PC-9 (cell line): Measurements from ENCODE around the gene FRMPD2. TPM values are rescaled to one million over a fixed set of nuclear protein-coding genes. Genes with fewer than 3 reads are reported as not detected.
A peak's percentile ranks its signal among the peaks of the same experiment; 100 is the strongest.

Experiments used
- Bru-seq: library from RNA; stranded (reverse); fragments of 400-500 nt; gene quantifications from one replicate; lab custom pipeline; 2021; lab: Mats Ljungman, UMichigan
- BruChase-seq, 2 experiments: library from RNA; stranded (reverse); fragments of 400-500 nt; gene quantifications; one replicate each; lab custom pipeline; 2021; lab: Mats Ljungman, UMichigan
- BruUV-seq: library from RNA; stranded (reverse); fragments of 400-500 nt; replicated peaks from 2 replicates; lab custom pipeline; 2021; lab: Mats Ljungman, UMichigan
- CTCF ChIA-PET: fragments of 300-600 bp; sonication (Branson Sonifier 250); formaldehyde crosslinking; loops from one replicate; lab custom pipeline; 2022; ENCODE audit warnings: antibody characterized with exemption; lab: Charles Lee
- POLR2A ChIA-PET: fragments of 300-600 bp; sonication (Branson Sonifier 250); formaldehyde crosslinking; loops from one replicate; lab custom pipeline; 2022; ENCODE audit warnings: antibody characterized with exemption; ENCODE audit not compliant: unreplicated experiment; lab: Charles Lee
- DNase-seq, 2 experiments: peaks; one replicate each; pipeline versions ENCODE4 v3.0.0 to v3.0.0-alpha.2; 2015 to 2022; ENCODE audit warnings: mixed read lengths in 1 of 2
- H2AFZ ChIP-seq: fragments of 200-600 bp; sonication (generic); 2 replicates; pipeline ENCODE4 v1.8.1; 2017; ENCODE audit warnings: antibody characterized with exemption
- H3F3A ChIP-seq: fragments of 200-600 bp; sonication (generic); 2 replicates; pipeline ENCODE4 v1.8.1; 2017; ENCODE audit warnings: antibody characterized with exemption, mild to moderate bottlenecking, low read depth; ENCODE audit not compliant: insufficient read depth
- H3K27ac ChIP-seq: fragments of 200-600 bp; sonication (generic); 2 replicates; pipeline ENCODE4 v1.6.1; 2016; ENCODE audit warnings: mixed run types
- H3K27me3 ChIP-seq: fragments of 200-600 bp; sonication (generic); 2 replicates; pipeline ENCODE4 v1.6.1; 2016; ENCODE audit warnings: low read depth, mixed run types; ENCODE audit not compliant: insufficient read depth
- H3K36me3 ChIP-seq: fragments of 200-600 bp; sonication (generic); 2 replicates; pipeline ENCODE4 v1.6.1; 2016; ENCODE audit warnings: low read depth, mixed run types
- H3K4me1 ChIP-seq: fragments of 200-600 bp; sonication (generic); replicated peaks from 2 replicates; pipeline ENCODE4 v1.6.1; 2016; ENCODE audit warnings: mixed run types; ENCODE audit not compliant: insufficient read depth
- H3K4me2 ChIP-seq: fragments of 200-600 bp; sonication (generic); 2 replicates; pipeline ENCODE4 v1.6.1; 2017; ENCODE audit warnings: mixed run types
- H3K4me3 ChIP-seq: fragments of 200-600 bp; sonication (generic); 2 replicates; pipeline ENCODE4 v1.6.1; 2016; ENCODE audit warnings: mixed run types
- H3K79me2 ChIP-seq: fragments of 200-600 bp; sonication (generic); 2 replicates; pipeline ENCODE4 v1.6.1; 2017; ENCODE audit warnings: low read depth, mixed run types
- H3K9me2 ChIP-seq: fragments of 200-600 bp; sonication (generic); 2 replicates; pipeline ENCODE4 v1.8.1; 2017; ENCODE audit warnings: mild to moderate bottlenecking; ENCODE audit not compliant: insufficient read depth
- H3K9me3 ChIP-seq: fragments of 200-600 bp; sonication (generic); 2 replicates; pipeline ENCODE4 v1.8.1; 2016; ENCODE audit warnings: low read depth; ENCODE audit not compliant: insufficient read depth
- H4K20me1 ChIP-seq: fragments of 200-600 bp; sonication (generic); 2 replicates; pipeline ENCODE4 v1.8.1; 2017; ENCODE audit not compliant: insufficient read depth
- CTCF ChIP-seq: fragments of 200-600 bp; sonication (generic); conservative IDR thresholded peaks from 2 replicates; pipeline ENCODE4 v1.6.1; 2017; ENCODE audit warnings: mixed run types, antibody characterized with exemption, mild to moderate bottlenecking, moderate library complexity
- EZH2 ChIP-seq: fragments of 200-600 bp; sonication (generic); IDR thresholded peaks from 2 replicates; pipeline ENCODE4 v1.8.0; 2017; ENCODE audit warnings: antibody characterized with exemption, low read depth
- intact Hi-C: fragments of 100-400 bp; cut with micrococcal nuclease; formaldehyde crosslinking; loops from one replicate; pipeline ENCODE4 v1.10.0; 2022; ENCODE audit not compliant: unreplicated experiment
- long read RNA-seq: library from polyadenylated mRNA; stranded (forward); transcript quantifications from one replicate; pipeline ENCODE4 v2.0.0, GENCODE V29; 2022
- total RNA-seq: library from RNA; stranded (reverse); gene quantifications from 2 replicates; pipeline ENCODE4 v1.2.3, GENCODE V29; 2021

The FRMPD2 gene
- total RNA-seq: 1.6 and 2.4 TPM in 2 replicates
- percentile 6 among the genes with signal in this experiment for Bru-seq, nascent RNA
- percentile 3 among the genes with signal in this experiment for BruChase-seq, experiment 1, labeled RNA remaining after a 2-hour chase
- not detected for BruChase-seq, experiment 2, labeled RNA remaining after a 6-hour chase
- long read RNA-seq: 0 reads

- no peak within 1 kb of the TSS for H2AFZ ChIP-seq
- no peak within 1 kb of the TSS for H3K27ac ChIP-seq
- H3K9me3 ChIP-seq: peaks cover 3% of the 10 kb centered on the region; the same call in 1 of the 2 replicates
- H3K9me2 ChIP-seq: no peaks in the 10 kb centered on the region
- no peaks in the 10 kb centered on the region for H4K20me1 ChIP-seq
- no peak within 1 kb of the TSS for H3K4me3 ChIP-seq
- no peak within 1 kb of the TSS for H3K4me2 ChIP-seq
- peaks cover 10% of the 10 kb centered on the region; the same call in 1 of the 2 replicates for H3K27me3 ChIP-seq
- H3K4me1 ChIP-seq: no peaks in the 10 kb centered on the region
- intact Hi-C loops: no loop called here
- no peak for DNase-seq
- CTCF ChIA-PET: no interaction called here
- TF ChIP-seq EZH2: no peak
- TF ChIP-seq CTCF: no peak
- BruUV-seq: no TSS peak
- H3K79me2 ChIP-seq: no peaks in the 10 kb centered on the region
- POLR2A ChIA-PET: no interaction called here
- no peaks in the 10 kb centered on the region for H3K36me3 ChIP-seq
- H3F3A ChIP-seq: no peaks in the 10 kb centered on the region
These were observed at the start of gene FRMPD2 for GRCh38 chr10:48274636-48275035. Gene FRMPD2, minus strand, starts transcription at chr10:48274696. Its CDS starts 129 bp downstream, at chr10:48274567.

- H4K20me1 ChIP-seq: no peaks in the 10 kb centered on the region; the same call in none of the 2 replicates
- H3K9me2 ChIP-seq: no peaks in the 10 kb centered on the region
- BruUV-seq: no TSS peak
- ChIA-PET POLR2A (interaction anchor here (0.7 kb wide), 1 partner anchor 8 kb away, joined by 5 read pairs; no protein-coding TSS in a partner anchor), CTCF (no interaction called here)
- H3K4me1 ChIP-seq: peaks cover 8% of the 10 kb centered on the region
- DNase-seq: no peak
- no peak overlapping the region for H3K4me2 ChIP-seq
- no peaks in the 10 kb centered on the region for H3F3A ChIP-seq
- no peaks in the 10 kb centered on the region for H3K36me3 ChIP-seq
- no peaks in the 10 kb centered on the region for H3K27me3 ChIP-seq
- no peak overlapping the region for H3K4me3 ChIP-seq
- no peak overlapping the region for H3K27ac ChIP-seq
- H2AFZ ChIP-seq: no peak overlapping the region
- H3K79me2 ChIP-seq: peaks cover 78% of the 10 kb centered on the region
- no peaks in the 10 kb centered on the region for H3K9me3 ChIP-seq
- no peak for TF ChIP-seq EZH2
- TF ChIP-seq CTCF: no peak
- intact Hi-C loops: no loop called here
These were observed 47.5 kb upstream of the FRMPD2 start for GRCh38 chr10:48322017-48322416.

- no peaks in the 10 kb centered on the region for H3K27me3 ChIP-seq
- H3K4me2 ChIP-seq: no peak overlapping the region
- H3F3A ChIP-seq: peaks cover 10% of the 10 kb centered on the region
- intact Hi-C loops: loop anchor here (2.0 kb wide), 1 partner anchor 15 kb away; no protein-coding TSS in a partner anchor
- no peaks in the 10 kb centered on the region for H3K9me2 ChIP-seq
- H3K4me1 ChIP-seq: peaks cover 34% of the 10 kb centered on the region
- H3K27ac ChIP-seq: no peak overlapping the region
- POLR2A ChIA-PET: no interaction called here
- CTCF ChIA-PET: no interaction called here
- H3K9me3 ChIP-seq: no peaks in the 10 kb centered on the region
- H3K4me3 ChIP-seq: no peak overlapping the region
- DNase-seq: no peak
- no peak overlapping the region for H2AFZ ChIP-seq
- no peaks in the 10 kb centered on the region for H3K36me3 ChIP-seq
- H3K79me2 ChIP-seq: peaks cover 92% of the 10 kb centered on the region
- TF ChIP-seq CTCF (no peak), EZH2 (no peak)
- peaks cover 13% of the 10 kb centered on the region for H4K20me1 ChIP-seq
- BruUV-seq: no TSS peak
These were observed 43.0 kb upstream of the FRMPD2 start for GRCh38 chr10:48317321-48317990.
